GM12891 (cell line): ENCODE data around the gene CD248.

Source experiments
- POLR2A ChIP-seq: IDR thresholded peaks from 2 replicates; pipeline ENCODE4 v1.6.1; 2011; ENCODE audit warnings: low read depth, low read length, control low read depth
- POLR2AphosphoS5 ChIP-seq: IDR thresholded peaks from 2 replicates; pipeline ENCODE4 v1.6.1; 2011; ENCODE audit warnings: low read depth, low read length, control low read depth
- POU2F2 ChIP-seq: IDR thresholded peaks from 2 replicates; pipeline ENCODE4 v1.6.1; 2011; ENCODE audit warnings: low read depth, mild to moderate bottlenecking, control low read depth, low read length, moderate library complexity
- SPI1 ChIP-seq: IDR thresholded peaks from 2 replicates; pipeline ENCODE4 v1.6.1; 2011; ENCODE audit warnings: low read depth, low read length, control low read depth
- TAF1 ChIP-seq: IDR thresholded peaks from 2 replicates; pipeline ENCODE4 v1.6.1; 2011; ENCODE audit warnings: low read depth, low read length, control low read depth

DNA sequence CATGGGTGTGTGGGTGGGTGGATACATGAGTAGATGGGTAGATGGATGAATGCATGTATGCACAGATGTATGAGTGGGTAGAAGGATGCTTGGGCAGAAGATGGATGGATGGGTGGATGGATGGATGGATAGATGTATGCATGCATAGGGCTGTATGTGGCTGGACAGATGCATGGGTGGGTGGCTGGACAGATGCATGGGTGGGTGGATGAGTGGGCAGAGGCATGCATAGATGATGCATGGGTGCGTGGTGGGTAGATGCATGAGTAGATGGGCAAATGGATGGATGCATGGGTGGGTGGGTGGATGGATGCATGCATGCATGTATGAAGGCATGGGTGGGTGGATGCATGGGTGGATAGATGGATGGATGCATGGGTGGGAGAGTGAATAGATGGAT, 6.8 kb upstream of the CD248 start:
- TF ChIP-seq POLR2A (no peak), TAF1 (no peak), POLR2AphosphoS5 (no peak), SPI1 (no peak), POU2F2 (no peak)
